Activated naive CD4-positive, alpha-beta T cell (primary cell): ENCODE measurements around the gene B3GAT1.

Experiments used
- DNase-seq, 4 experiments: peaks; one replicate each; lab custom pipeline; 2025; lab: John Stamatoyannopoulos, UW

Gene B3GAT1

DNA sequence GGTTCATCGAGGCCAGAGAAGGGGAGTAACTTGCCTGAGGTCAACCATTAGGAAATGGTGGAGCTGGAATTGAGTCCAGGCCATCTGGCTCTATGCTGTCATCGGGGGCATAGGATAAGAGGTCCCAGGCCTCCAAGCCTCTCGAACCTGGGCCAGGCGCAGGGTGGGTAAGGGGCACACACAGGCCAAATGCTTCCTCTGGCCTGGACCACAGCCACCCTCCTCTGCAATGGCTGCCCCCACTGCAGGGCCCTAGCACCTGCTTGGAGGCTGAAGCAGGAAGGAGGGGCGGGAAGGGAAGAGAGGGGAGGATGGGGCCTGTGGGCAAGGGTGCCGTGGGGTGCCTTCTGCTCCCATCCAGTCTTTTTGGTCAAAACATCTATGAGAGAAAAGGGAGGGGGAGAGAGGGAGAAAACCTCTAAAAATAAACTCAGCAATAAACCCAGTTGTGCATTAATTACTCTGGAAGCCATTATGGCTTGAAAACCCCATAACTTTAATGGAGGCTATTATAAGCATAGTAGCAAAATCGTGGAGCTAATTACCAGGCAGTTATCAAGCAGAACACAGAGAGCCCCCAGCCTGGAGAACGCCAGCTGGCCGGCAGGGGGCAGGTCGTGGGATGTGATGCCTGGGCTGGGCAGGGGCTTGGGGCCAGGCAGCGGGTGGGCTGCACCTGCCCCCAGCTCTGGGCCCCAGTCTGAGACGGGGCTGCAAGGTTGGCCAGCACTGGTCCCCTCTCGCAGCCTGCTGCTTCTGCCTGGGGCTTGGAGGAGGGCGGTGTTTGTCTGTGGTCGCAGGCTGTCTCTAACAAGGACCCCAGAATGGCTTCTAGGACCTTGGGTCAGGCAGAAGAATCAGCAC, 21.1 kb downstream of the B3GAT1 start:
- no peak for DNase-seq

- no peak for DNase-seq
These were observed 22.4 kb downstream of the B3GAT1 start for GRCh38 chr11:134389464-134390180.

DNA sequence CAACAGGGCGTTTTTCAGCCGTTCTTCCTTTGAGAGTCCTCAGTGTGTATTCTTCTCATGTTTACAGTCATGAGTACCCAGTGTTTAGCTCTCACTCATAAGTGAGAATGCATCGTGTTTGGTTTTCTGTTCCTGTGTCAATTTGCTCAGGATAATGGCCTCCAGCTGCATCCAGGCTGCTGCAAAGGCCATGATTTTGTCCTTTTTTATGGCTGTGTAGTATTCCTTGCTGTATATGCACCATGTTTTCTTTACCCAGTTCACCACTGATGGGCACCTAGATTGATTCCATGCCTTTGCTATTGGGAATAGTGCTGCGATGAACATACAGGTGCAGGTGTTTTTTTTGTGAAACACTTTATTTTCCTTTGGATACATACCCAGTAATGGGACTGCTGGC, 23.5 kb downstream of the B3GAT1 start:
- no peak for DNase-seq

DNA sequence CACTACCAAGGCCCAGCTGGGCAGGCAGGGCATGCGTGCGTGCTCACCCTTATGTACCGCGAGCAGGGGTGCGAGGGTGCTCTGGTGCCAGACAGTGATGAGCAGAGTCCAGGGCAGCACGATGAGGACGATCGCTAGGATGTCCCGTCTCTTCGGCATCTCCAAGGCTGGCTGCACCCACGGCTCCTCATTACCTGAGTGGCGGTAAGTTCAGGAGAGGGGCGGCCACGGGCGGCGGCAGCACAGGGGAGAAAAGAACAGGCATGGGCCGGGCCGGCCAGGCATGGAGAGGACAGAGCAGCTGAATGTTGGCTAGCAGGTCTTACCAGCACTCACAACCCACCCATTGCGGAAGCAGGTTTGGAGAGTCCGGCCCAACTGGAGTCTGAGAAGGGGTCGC, 24.5 kb downstream of the B3GAT1 start:
- DNase-seq = no peak

- no peak for DNase-seq
These were observed 25.1 kb downstream of the B3GAT1 start for GRCh38 chr11:134386945-134387344.

DNA sequence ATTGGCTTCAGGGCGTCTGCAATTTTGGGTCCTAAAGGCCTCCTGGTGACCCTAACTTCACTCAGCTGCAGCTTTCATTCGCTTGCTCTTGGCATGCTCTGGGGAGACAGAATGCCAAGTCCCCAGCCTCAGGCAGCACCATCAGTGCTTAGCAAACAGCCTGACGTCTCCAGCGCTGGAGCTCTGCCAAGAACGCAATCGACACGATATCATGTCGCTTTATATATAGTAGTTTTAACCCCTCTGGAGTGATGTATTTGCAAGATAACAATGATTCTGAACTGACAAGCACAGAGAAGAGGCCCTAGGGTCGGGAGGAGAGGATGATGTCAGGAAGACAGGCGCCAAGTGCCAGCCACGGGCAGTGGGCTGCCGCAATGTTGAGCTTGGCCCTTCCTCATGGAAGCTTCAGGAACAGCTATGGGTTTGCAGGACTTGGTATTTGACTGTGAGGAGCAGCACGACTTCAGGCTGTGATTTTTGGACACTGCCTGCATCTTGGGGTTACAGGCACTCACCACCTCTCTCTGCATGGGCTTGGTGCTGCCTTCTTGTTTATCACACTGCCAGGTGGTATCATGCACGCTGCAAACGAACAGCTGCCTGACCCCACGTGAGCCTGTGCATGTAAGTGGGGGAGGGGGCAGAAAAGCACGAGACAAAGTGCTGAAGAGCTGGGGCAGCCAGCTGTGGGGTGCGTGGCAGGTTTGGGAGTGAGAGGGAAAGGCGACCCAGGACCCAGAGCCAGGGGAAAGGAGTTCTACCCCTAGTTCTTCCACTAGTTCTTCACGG, 26.1 kb downstream of the B3GAT1 start:
- DNase-seq = no peak

DNA sequence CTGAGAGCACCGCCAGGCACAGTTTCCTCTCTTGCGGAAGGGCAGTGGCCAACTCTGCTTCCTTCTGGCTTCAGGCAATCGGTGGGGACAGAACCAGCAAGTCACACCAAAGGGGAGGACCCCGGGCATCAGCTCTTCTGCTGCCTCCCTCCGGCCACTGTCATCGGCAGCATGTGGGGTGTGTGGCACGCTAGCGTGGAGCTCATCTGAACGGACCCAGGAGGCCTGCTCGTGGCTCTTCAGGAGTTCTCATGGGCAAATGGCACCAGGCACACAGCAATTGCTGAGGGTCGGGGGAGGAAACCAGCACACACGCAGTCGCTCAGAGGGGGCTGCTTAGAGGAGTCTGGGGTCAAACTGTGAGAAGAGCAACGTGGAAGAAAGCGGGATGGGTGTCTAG, 26.9 kb downstream of the B3GAT1 start:
- DNase-seq = no peak

DNA sequence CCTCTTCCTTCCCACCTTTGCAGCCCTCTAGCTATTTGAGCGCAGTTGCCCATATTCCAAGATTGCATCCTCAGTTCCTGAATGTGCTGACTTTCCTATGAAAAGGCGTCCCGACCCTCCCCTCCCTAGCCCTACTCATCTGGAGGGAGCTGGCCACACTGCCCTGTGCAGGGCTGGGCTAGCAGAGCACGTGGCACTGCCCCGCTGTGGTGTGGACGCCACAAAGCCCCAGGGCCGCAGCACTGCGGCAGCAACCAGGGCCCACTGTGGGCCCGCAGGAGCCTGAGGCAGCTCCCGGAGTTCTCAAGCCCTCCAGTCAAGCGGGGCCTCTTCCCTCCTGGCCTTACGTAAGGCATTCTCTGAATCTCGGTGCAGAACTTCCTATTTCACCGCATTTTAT, 27.6 kb downstream of the B3GAT1 start:
- DNase-seq = no peak

DNA sequence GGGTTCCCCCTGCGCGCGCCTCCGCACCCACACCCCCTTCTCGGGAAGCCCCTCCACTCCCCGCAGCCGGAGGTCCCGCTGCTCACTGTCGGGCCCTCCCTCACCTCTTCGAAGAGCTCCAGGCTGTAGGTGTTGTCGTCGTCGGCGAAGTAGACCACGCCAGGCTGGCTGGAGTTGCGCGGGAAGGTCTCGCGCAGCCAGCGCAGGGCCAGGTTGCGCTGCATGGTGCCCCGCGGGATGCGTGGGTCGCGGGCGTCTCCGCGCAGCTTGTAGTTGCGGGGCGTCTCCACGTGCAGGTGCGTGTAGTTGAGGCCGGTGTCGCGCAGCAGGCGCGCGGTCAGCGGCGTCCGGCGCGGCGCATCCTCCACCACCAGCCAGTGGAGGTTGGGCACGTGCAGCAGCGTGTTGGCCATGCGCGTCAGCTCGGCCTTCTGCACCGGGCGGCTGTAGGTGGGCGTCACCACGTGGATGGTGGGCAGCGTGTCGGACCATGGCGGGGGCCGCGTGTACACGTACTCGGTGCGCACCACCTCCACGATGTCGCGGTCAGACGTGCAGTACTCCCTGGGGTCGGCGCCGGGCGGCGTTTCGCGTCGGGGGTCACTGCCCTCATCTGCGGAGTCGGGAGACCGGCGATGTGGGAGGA, 28.3 kb downstream of the B3GAT1 start:
- DNase-seq = no peak

DNA sequence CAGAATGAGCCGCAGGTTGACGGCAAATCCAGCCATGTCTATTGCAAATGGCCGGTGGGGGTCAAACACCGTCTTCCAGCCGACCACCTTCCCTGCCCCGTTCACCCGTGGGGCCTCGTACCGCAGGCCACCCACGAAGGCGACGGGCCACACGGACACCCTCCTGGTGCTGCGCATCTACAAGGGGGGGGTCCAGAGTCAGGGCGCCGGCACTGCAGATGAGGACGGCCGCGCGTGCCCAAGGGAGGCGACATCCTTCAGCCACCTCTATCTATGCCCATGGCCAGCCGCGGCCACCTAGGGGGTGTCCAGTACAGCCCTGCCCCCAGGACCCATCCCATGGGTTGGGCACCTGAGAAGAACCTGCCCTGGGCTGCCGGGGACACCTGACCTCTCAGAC, 29.2 kb downstream of the B3GAT1 start:
- no peak for DNase-seq

GRCh38 chr11:134382257-134382656, 29.8 kb downstream of the B3GAT1 start:
- no peak for DNase-seq

DNA sequence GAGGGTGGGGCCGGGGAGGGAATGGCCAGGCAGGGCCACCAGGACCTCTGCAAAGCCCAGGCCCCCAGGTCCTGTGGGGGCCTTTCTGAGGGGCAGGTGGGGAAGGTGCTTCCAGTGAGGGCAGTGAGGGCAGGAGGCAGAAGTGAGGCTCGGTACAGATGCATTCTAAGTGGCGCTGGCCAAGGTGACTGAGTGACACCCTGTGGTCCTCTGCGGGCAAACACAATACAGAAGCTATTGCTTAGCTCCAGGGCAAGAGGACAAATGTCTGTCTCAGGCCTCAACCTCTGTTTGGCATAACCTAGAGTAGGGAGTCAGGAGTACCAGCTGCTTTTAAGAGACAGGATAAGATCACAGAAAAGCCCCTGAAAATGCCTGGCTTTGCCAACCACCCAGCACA, 31.3 kb downstream of the B3GAT1 start:
- DNase-seq = no peak

GRCh38 chr11:134380229-134380628, 31.8 kb downstream of the B3GAT1 start:
- no peak for DNase-seq

DNA sequence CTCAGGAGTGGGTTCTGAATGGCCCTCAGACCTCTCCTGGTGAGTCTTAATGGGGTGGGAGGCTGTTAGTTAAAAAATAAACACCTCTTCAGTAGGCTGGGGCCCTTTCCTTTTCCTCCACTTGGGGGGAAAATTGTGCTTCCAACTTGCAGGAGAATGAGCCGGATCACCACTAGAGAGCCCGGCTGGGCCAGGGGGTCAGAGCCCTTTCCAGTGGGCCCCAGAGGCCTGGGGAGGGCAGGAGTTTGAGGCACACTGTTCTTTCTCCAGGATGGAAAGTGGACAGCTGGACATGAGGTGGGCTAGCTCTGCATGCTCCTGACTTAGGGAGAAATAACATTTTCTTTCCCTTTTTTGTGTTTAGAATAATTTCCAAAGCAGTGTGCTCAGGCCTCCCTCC, 32.8 kb downstream of the B3GAT1 start:
- DNase-seq = no peak

- no peak for DNase-seq
These were observed 34.2 kb downstream of the B3GAT1 start for GRCh38 chr11:134377876-134378275.

DNA sequence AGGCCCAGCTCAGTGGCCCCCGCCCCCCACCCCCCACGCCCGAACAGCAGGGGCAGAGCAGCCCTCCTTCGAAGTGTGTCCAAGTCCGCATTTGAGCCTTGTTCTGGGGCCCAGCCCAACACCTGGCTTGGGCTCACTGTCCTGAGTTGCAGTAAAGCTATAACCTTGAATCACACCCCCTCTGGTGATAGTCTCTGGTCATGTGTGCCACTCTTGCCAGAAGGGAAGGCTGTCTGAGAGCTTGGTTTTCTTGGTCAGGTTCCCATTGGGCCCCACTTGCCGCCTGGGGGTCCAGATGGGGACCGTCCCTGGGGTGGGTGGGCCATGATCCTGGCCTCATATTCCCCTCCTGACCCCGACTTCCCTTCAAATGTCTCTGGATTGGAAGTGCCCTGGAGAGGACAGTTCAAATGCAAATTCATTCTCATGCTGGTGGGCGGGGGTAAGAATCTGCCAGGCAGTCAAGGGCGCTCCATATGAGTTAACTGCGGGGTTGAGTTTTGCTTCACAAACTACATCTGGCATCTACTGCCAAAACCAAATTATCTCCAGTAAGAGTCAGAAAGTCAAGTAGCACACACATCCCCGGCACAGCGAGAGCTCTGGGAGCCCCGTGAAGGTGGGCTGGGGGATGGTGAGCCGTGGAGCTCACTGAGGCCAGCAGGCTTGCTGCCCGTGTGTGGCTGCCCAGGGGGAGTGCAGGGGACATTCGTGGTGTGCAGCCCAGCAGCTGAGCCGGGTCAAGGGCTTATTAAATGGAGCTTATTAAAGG, 35.7 kb downstream of the B3GAT1 start:
- DNase-seq = no peak

DNA sequence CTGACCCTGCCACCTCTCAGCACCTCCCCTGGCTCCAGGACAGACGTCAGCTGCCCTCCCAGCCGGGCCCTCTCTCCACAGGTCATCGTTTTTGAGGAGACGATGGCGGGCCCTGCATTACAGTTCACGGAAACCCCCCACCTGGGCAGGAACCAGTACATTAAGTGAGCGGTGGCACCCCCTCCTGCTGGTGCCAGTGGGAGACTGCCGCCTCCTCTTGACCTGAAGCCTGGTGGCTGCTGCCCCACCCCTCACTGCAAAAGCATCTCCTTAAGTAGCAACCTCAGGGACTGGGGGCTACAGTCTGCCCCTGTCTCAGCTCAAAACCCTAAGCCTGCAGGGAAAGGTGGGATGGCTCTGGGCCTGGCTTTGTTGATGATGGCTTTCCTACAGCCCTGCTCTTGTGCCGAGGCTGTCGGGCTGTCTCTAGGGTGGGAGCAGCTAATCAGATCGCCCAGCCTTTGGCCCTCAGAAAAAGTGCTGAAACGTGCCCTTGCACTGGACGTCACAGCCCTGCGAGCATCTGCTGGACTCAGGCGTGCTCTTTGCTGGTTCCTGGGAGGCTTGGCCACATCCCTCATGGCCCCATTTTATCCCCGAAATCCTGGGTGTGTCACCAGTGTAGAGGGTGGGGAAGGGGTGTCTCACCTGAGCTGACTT, 37.0 kb downstream of the B3GAT1 start:
- DNase-seq = no peak

DNA sequence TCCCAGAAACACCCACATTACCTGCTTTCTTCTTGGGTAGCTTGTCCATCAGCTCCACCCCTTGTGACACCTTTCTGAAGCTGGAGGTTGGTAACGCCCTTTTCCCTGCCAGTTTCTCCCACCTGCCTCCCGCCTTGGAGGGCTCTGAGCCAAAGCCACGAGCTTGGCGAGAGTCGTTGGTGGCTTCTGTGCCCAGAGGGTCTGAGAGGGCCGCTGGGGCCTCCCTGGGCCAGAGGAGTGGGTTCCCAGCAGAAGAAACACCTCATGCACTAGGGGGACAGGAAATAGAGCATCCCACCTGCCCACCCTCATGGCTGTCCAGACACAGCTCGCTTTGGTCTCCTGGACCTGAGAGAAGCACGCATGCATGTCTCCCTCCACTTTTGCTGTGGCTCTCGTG, 37.9 kb downstream of the B3GAT1 start:
- DNase-seq = no peak

- DNase-seq = no peak
These were observed 38.4 kb downstream of the B3GAT1 start for GRCh38 chr11:134373591-134374052.

DNA sequence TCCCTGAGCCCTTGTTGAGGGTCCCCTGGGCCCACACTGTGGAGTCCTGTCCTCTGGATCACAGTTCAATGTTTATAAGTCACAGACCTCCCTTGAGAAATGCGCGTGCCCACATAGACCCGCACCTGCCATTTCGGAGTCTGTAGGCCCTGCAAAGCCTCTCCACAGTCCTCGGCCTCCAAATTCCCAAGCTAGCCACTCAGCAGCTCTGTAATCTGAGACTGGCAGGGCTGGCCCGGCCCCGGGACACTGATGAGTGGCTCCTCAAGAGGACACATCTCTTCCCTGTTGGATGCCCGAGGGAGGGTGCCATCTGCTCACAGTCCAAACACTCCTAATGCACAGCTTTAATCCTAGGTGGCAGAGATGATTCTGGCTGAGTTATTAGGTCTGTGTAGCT, 39.1 kb downstream of the B3GAT1 start:
- DNase-seq = no peak

DNA sequence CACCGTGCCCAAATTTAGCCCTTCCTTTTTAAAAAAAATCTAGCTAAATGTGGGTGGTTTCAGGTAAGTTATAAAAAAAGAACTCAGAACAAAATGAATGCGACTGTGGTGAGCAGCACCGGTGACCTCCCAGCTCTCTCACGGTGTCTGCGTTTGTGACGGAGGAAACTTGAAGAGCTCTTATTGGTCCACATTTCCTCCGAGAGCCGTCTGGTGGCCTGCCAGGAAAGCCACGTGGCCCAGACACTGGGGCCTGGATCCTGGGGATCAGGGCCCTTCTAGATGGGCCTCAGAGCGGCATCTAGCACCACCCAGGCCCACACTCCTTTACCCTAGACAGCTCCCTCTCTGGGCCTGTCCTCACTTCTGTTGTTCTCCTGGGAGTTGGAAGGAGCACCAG, 39.5 kb downstream of the B3GAT1 start:
- DNase-seq = no peak
